H9 (cell line): ENCODE data around the gene TULP3. TPM values are rescaled to one million over a fixed set of nuclear protein-coding genes. Genes with fewer than 3 reads are reported as not detected.

Source experiments
- DNase-seq: peaks from one replicate; pipeline ENCODE4 v3.0.0-alpha.2; 2017
- H2AFZ ChIP-seq: one replicate; pipeline ENCODE4 v1.6.1; 2013; ENCODE audit warnings: mild to moderate bottlenecking, low read length, control low read depth, moderate library complexity
- H2AK5ac ChIP-seq: 2 replicates; pipeline ENCODE4 v1.6.1; 2013; ENCODE audit warnings: low read length, control low read depth, mixed read lengths; ENCODE audit not compliant: insufficient read length
- H2BK120ac ChIP-seq: one replicate; pipeline ENCODE4 v1.6.1; 2013; ENCODE audit warnings: low read depth, mild to moderate bottlenecking, low read length, control low read depth, inconsistent platforms; ENCODE audit not compliant: poor library complexity, severe bottlenecking
- H2BK12ac ChIP-seq: 2 replicates; pipeline ENCODE4 v1.6.1; 2013; ENCODE audit warnings: low read length, control low read depth, mixed read lengths, low read depth; ENCODE audit not compliant: insufficient read length
- H2BK15ac ChIP-seq: 2 replicates; pipeline ENCODE4 v1.6.1; 2013; ENCODE audit warnings: low read depth, low read length, control low read depth
- H2BK20ac ChIP-seq: one replicate; pipeline ENCODE4 v1.6.1; 2013; ENCODE audit warnings: low read depth, mild to moderate bottlenecking, low read length, control low read depth, inconsistent platforms; ENCODE audit not compliant: poor library complexity, severe bottlenecking
- H2BK5ac ChIP-seq: 2 replicates; pipeline ENCODE4 v1.6.1; 2013; ENCODE audit warnings: low read length, control low read depth, mixed read lengths; ENCODE audit not compliant: insufficient read length
- H3K14ac ChIP-seq: 2 replicates; pipeline ENCODE4 v1.6.1; 2013; ENCODE audit warnings: low read length, control low read depth; ENCODE audit not compliant: insufficient read depth
- H3K18ac ChIP-seq: 2 replicates; pipeline ENCODE4 v1.6.1; 2013; ENCODE audit warnings: low read depth, mild to moderate bottlenecking, mixed read lengths, low read length, control low read depth; ENCODE audit not compliant: insufficient read length
- H3K23ac ChIP-seq: 2 replicates; pipeline ENCODE4 v1.6.1; 2013; ENCODE audit warnings: low read length, control low read depth, mixed read lengths, low read depth; ENCODE audit not compliant: insufficient read length
- H3K23me2 ChIP-seq: 2 replicates; pipeline ENCODE4 v1.6.1; 2013; ENCODE audit warnings: low read depth, mild to moderate bottlenecking, mixed read lengths, low read length, control low read depth; ENCODE audit not compliant: insufficient read length, poor library complexity, severe bottlenecking
- H3K27ac ChIP-seq: 2 replicates; pipeline ENCODE4 v1.5.1; 2013; ENCODE audit warnings: low read length, control low read depth, mixed read lengths, low read depth; ENCODE audit not compliant: insufficient read length
- H3K27me3 ChIP-seq: 2 replicates; pipeline ENCODE4 v1.6.1; 2013; ENCODE audit warnings: low read length, control low read depth, inconsistent platforms; ENCODE audit not compliant: insufficient read depth
- H3K4ac ChIP-seq: 2 replicates; pipeline ENCODE4 v1.6.1; 2013; ENCODE audit warnings: low read depth, mild to moderate bottlenecking, control low read depth, inconsistent platforms, low read length, moderate library complexity
- H3K4me1 ChIP-seq: 2 replicates; pipeline ENCODE4 v1.6.1; 2013; ENCODE audit warnings: low read length, control low read depth, inconsistent platforms; ENCODE audit not compliant: insufficient read depth
- H3K4me2 ChIP-seq: 2 replicates; pipeline ENCODE4 v1.6.1; 2013; ENCODE audit warnings: low read length, control low read depth, mixed read lengths; ENCODE audit not compliant: insufficient read length, insufficient read depth
- H3K56ac ChIP-seq: 2 replicates; pipeline ENCODE4 v1.6.1; 2013; ENCODE audit warnings: low read depth, mild to moderate bottlenecking, mixed read lengths, low read length, control low read depth; ENCODE audit not compliant: insufficient read length
- H3K79me1 ChIP-seq: 2 replicates; pipeline ENCODE4 v1.6.1; 2013; ENCODE audit warnings: low read depth, mild to moderate bottlenecking, moderate library complexity, low read length, control low read depth, inconsistent platforms; ENCODE audit not compliant: insufficient read depth, poor library complexity, severe bottlenecking
- H3K79me2 ChIP-seq: 2 replicates; pipeline ENCODE4 v1.6.1; 2013; ENCODE audit warnings: low read length, control low read depth, inconsistent platforms; ENCODE audit not compliant: insufficient read depth
- H3K9ac ChIP-seq: 2 replicates; pipeline ENCODE4 v1.6.1; 2013; ENCODE audit warnings: low read length, control low read depth, mixed read lengths; ENCODE audit not compliant: insufficient read length; ENCODE audit errors: extremely low read depth
- H3K9me3 ChIP-seq: one replicate; pipeline ENCODE4 v1.6.1; 2013; ENCODE audit warnings: low read depth, low read length, inconsistent platforms; ENCODE audit not compliant: control insufficient read depth
- H3T11ph ChIP-seq: one replicate; pipeline ENCODE4 v1.6.1; 2013; ENCODE audit warnings: mild to moderate bottlenecking, low read length, control low read depth, inconsistent platforms
- H4K20me1 ChIP-seq: one replicate; pipeline ENCODE4 v1.6.1; 2013; ENCODE audit not compliant: control insufficient read depth, insufficient read length, insufficient read depth
- H4K5ac ChIP-seq: 2 replicates; pipeline ENCODE4 v1.6.1; 2013; ENCODE audit warnings: low read depth, mild to moderate bottlenecking, mixed read lengths, low read length, control low read depth; ENCODE audit not compliant: insufficient read length
- H4K8ac ChIP-seq: replicated peaks from 2 replicates; pipeline ENCODE4 v1.6.1; 2013; ENCODE audit warnings: low read length, control low read depth, mixed read lengths, low read depth; ENCODE audit not compliant: insufficient read length
- H4K91ac ChIP-seq: 2 replicates; pipeline ENCODE4 v1.6.1; 2013; ENCODE audit warnings: low read depth, mild to moderate bottlenecking, moderate library complexity, mixed read lengths, low read length, control low read depth; ENCODE audit not compliant: insufficient read length
- H3K27ac Mint-ChIP-seq, 3 experiments: 2 replicates in 2 of 3; 3 replicates in 1 of 3; pipeline ENCODE4 v1.8.0; 2020 to 2021; ENCODE audit warnings: mixed read lengths in 3 of 3, mild to moderate bottlenecking in 1 of 3, moderate library complexity in 1 of 3
- H3K27me3 Mint-ChIP-seq: 2 replicates; pipeline ENCODE4 v1.8.0; 2021; ENCODE audit warnings: low read depth, mild to moderate bottlenecking, moderate library complexity, mixed read lengths
- H3K36me3 Mint-ChIP-seq, 3 experiments: 2 replicates in 2 of 3; 3 replicates in 1 of 3; pipeline ENCODE4 v1.8.0; 2020 to 2021; ENCODE audit warnings: low read depth in 3 of 3, mixed read lengths in 3 of 3; ENCODE audit not compliant: insufficient read depth in 1 of 3
- H3K4me1 Mint-ChIP-seq, 2 experiments: 2 replicates each; pipeline ENCODE4 v1.8.0; 2020; ENCODE audit warnings: mixed read lengths in 2 of 2
- H3K4me3 Mint-ChIP-seq, 2 experiments: 2 replicates in 1 of 2; 3 replicates in 1 of 2; pipeline ENCODE4 v1.8.0; 2020 to 2021; ENCODE audit warnings: mild to moderate bottlenecking in 2 of 2, mixed read lengths in 2 of 2, moderate library complexity in 1 of 2
- H3K9me3 Mint-ChIP-seq, 2 experiments: 2 replicates in 1 of 2; 3 replicates in 1 of 2; pipeline ENCODE4 v1.8.0; 2020; ENCODE audit warnings: mild to moderate bottlenecking in 2 of 2, mixed read lengths in 2 of 2, moderate library complexity in 1 of 2
- CTCF ChIP-seq: fragments of 200-600 bp; sonication (generic); conservative IDR thresholded peaks from 3 replicates; pipeline ENCODE4 v1.8.0; 2021; ENCODE audit warnings: antibody characterized with exemption, mild to moderate bottlenecking
- WGBS: extraction: QIAGEN DNeasy Blood & Tissue Kit; methylation state at CpG from one replicate; pipeline ENCODE4 v1.1.7; 2013; ENCODE audit warnings: missing lambda C conversion rate, low lambda C conversion rate, mixed read lengths; ENCODE audit not compliant: insufficient read length; ENCODE audit errors: extremely low coverage; 5-methylcytosine and 5-hydroxymethylcytosine counted together
- total RNA-seq: library from RNA; stranded (reverse); gene quantifications from 2 replicates; pipeline ENCODE4 v1.2.1, GENCODE V29; 2021

Gene TULP3
- total RNA-seq, 1 experiment from 2014 or later: 22.3 TPM

- Histone ChIP-seq H2BK120ac (no peak overlapping the region), H3K79me1 (peaks cover 2% of the 10 kb centered on the region), H4K20me1 (peaks cover 3% of the 10 kb centered on the region), H3K56ac (no peak overlapping the region), H3T11ph (no peak overlapping the region), H4K5ac (no peak overlapping the region), H4K91ac (no peak overlapping the region), H2BK20ac (no peak overlapping the region), H2AK5ac (no peak overlapping the region), H3K14ac (peak overlapping the region; percentile 83; the same call in 1 of the 2 replicates), H3K23ac (no peak overlapping the region), H2AFZ (no peak overlapping the region), H3K9me3 (no peaks in the 10 kb centered on the region), H3K4me2 (peak overlapping the region; percentile 60), H3K4me1 (no peaks in the 10 kb centered on the region), H2BK5ac (no peak overlapping the region), H3K79me2 (0 out of 2 replicates have a peak, but pooled peaks cover 1% of the 10 kb centered on the region), H2BK12ac (no peak overlapping the region), H3K18ac (peak overlapping the region; percentile 83), H2BK15ac (no peak overlapping the region), H3K4ac (no peak overlapping the region), H3K27ac (no peak overlapping the region), H3K23me2 (peaks cover 5% of the 10 kb centered on the region), H4K8ac (no peak overlapping the region), H3K27me3 (no peaks in the 10 kb centered on the region), H3K9ac (peak overlapping the region; percentile 32)
- Mint-ChIP-seq H3K27me3 (0 out of 2 replicates have a peak, but pooled peaks cover 3% of the 10 kb centered on the region), H3K4me1 (peaks cover 11 to 17% of the 10 kb centered on the region in 2 experiments), H3K36me3 (peaks cover 13 to 32% (median 31%) of the 10 kb centered on the region in 3 experiments), H3K4me3 (peak overlapping the region; percentile 89 to 97), H3K9me3 (no peaks in the 10 kb centered on the region), H3K27ac (peak overlapping the region; percentile 90 to 95 (median 95))
- no peak for DNase-seq
- TF ChIP-seq CTCF: no peak
- WGBS: no CpG with 5 or more reads among the region's 10 CpGs
These were observed 697 bp upstream of the TULP3 start for GRCh38 chr12:2890001-2890387.
